A549 (cell line): ENCODE measurements around the gene OR2T27.
"Not testable (repeated sequence)": the region's sequence is repeated elsewhere in the genome, so short reads cannot be mapped to it uniquely, and the experiment has no call there.

ENCODE experiments used
- BHLHE40 ChIP-seq: IDR thresholded peaks from 2 replicates; pipeline ENCODE4 v1.6.1; 2012; ENCODE audit warnings: low read depth, low read length, inconsistent platforms
- CTCF ChIP-seq: fragments of >200 bp; sonication (Bioruptor Twin); formaldehyde crosslinking; IDR thresholded peaks from 3 replicates; pipeline ENCODE4 v1.5.1; 2016
- JUNB ChIP-seq: fragments of >200 bp; sonication (Bioruptor Twin); formaldehyde crosslinking; IDR thresholded peaks from 2 replicates; pipeline ENCODE4 v1.6.1; 2016
- MAX ChIP-seq: IDR thresholded peaks from 2 replicates; pipeline ENCODE4 v1.6.1; 2012
- MAZ ChIP-seq: fragments of 150-350 bp; IDR thresholded peaks from 2 replicates; pipeline ENCODE4 v1.6.1; 2014; ENCODE audit warnings: antibody characterized with exemption, low read depth, low read length, borderline replicate concordance
- POLR2AphosphoS2 ChIP-seq: conservative IDR thresholded peaks from 2 replicates; pipeline ENCODE4 v1.6.1; 2012; ENCODE audit warnings: low read length, improper control_type of control experiment, inconsistent platforms
- REST ChIP-seq: fragments of 200-600 bp; sonication (generic); IDR thresholded peaks from 2 replicates; pipeline ENCODE4 v1.6.1; 2016; ENCODE audit warnings: antibody characterized with exemption, mild to moderate bottlenecking, moderate library complexity
- USF2 ChIP-seq: fragments of 450-650 bp; IDR thresholded peaks from 2 replicates; pipeline ENCODE4 v1.6.1; 2014; ENCODE audit warnings: antibody characterized with exemption

- TF ChIP-seq POLR2AphosphoS2, MAZ, BHLHE40, MAX, CTCF, USF2, JUNB, REST: not testable (repeated sequence)
Observed at GRCh38 chr1:248656797-248657196, 1.5 kb upstream of the OR2T27 start.
